WTC11 (cell line): ENCODE results near the gene UQCR11. TPM values are rescaled to one million over a fixed set of nuclear protein-coding genes. Genes with fewer than 3 reads are reported as not detected.

Source experiments
- ATAC-seq: fragments of 200-7000 bp; cut with Tn5 transposase; 2 replicates; pipeline ENCODE4 v1.10.0; 2021; ENCODE audit warnings: mild to moderate bottlenecking, moderate library complexity
- CTCF ChIA-PET: fragments of 300-600 bp; sonication (Branson Sonifier 250); formaldehyde crosslinking; loops from one replicate; lab custom pipeline; 2021; ENCODE audit warnings: antibody characterized with exemption; lab: Charles Lee
- POLR2A ChIA-PET: fragments of 350-600 bp; sonication (Branson Sonifier 250); formaldehyde crosslinking; loops from one replicate; lab custom pipeline; 2021; ENCODE audit warnings: antibody characterized with exemption; lab: Charles Lee
- DNase-seq: peaks from one replicate; pipeline ENCODE4 v3.0.0; 2021; ENCODE audit warnings: low spot score
- H3K27ac Mint-ChIP-seq: 2 replicates; pipeline ENCODE4 v1.8.0; 2021; ENCODE audit warnings: mixed read lengths
- H3K27me3 Mint-ChIP-seq: 2 replicates; pipeline ENCODE4 v1.8.0; 2021; ENCODE audit warnings: low read depth, mild to moderate bottlenecking, moderate library complexity, mixed read lengths
- H3K36me3 Mint-ChIP-seq: 2 replicates; pipeline ENCODE4 v1.8.0; 2021; ENCODE audit warnings: mixed read lengths
- H3K4me1 Mint-ChIP-seq: 2 replicates; pipeline ENCODE4 v1.8.0; 2022; ENCODE audit warnings: mixed read lengths
- H3K4me3 Mint-ChIP-seq: 2 replicates; pipeline ENCODE4 v1.8.0; 2021; ENCODE audit warnings: mild to moderate bottlenecking, moderate library complexity, mixed read lengths
- H3K9me3 Mint-ChIP-seq: 2 replicates; pipeline ENCODE4 v1.8.0; 2021; ENCODE audit warnings: mixed read lengths
- ATF1 ChIP-seq: sonication (generic); formaldehyde crosslinking; IDR thresholded peaks from 2 replicates; pipeline ENCODE4 v1.8.1; 2023; ENCODE audit warnings: mild to moderate bottlenecking, moderate library complexity, missing genetic modification reagents
- CBFB ChIP-seq: sonication (generic); formaldehyde crosslinking; IDR thresholded peaks from 2 replicates; pipeline ENCODE4 v1.8.1; 2022; ENCODE audit warnings: mild to moderate bottlenecking, low read depth, missing genetic modification reagents
- CREB1 ChIP-seq: sonication (generic); formaldehyde crosslinking; IDR thresholded peaks from 2 replicates; pipeline ENCODE4 v1.8.0; 2023; ENCODE audit warnings: mild to moderate bottlenecking, missing genetic modification reagents
- ESRRA ChIP-seq: sonication (generic); formaldehyde crosslinking; IDR thresholded peaks from 2 replicates; pipeline ENCODE4 v1.8.1; 2022; ENCODE audit warnings: mild to moderate bottlenecking, missing genetic modification reagents, borderline replicate concordance
- MAX ChIP-seq: sonication (generic); formaldehyde crosslinking; IDR thresholded peaks from 2 replicates; pipeline ENCODE4 v1.8.0; 2022; ENCODE audit warnings: mild to moderate bottlenecking, missing genetic modification reagents
- NFATC4 ChIP-seq: fragments of 250-450 bp; sonication (Bioruptor Pico); IDR thresholded peaks from 2 replicates; pipeline ENCODE4 v1.9.0; 2021; ENCODE audit warnings: mild to moderate bottlenecking
- NFE2L1 ChIP-seq: sonication (generic); formaldehyde crosslinking; IDR thresholded peaks from 2 replicates; pipeline ENCODE4 v1.8.1; 2023; ENCODE audit warnings: missing genetic modification reagents
- PRDM15 ChIP-seq: sonication (generic); formaldehyde crosslinking; IDR thresholded peaks from 2 replicates; pipeline ENCODE4 v1.8.0; 2022; ENCODE audit warnings: missing genetic modification reagents
- RELA ChIP-seq: sonication (generic); formaldehyde crosslinking; IDR thresholded peaks from 2 replicates; pipeline ENCODE4 v1.8.1; 2022; ENCODE audit warnings: missing genetic modification reagents, mild to moderate bottlenecking, borderline replicate concordance
- RORB ChIP-seq: fragments of 250-450 bp; sonication (Bioruptor Pico); IDR thresholded peaks from 2 replicates; pipeline ENCODE4 v1.9.0; 2021; ENCODE audit warnings: mild to moderate bottlenecking
- TEAD4 ChIP-seq: sonication (generic); formaldehyde crosslinking; IDR thresholded peaks from 2 replicates; pipeline ENCODE4 v1.8.0; 2022; ENCODE audit warnings: mild to moderate bottlenecking, missing genetic modification reagents
- TP53 ChIP-seq: sonication (generic); formaldehyde crosslinking; IDR thresholded peaks from 2 replicates; pipeline ENCODE4 v1.8.1; 2023; ENCODE audit warnings: mild to moderate bottlenecking, missing genetic modification reagents
- ZNF138 ChIP-seq: sonication (generic); formaldehyde crosslinking; conservative IDR thresholded peaks from 2 replicates; pipeline ENCODE4 v1.8.1; 2022; ENCODE audit warnings: mild to moderate bottlenecking, moderate library complexity, missing genetic modification reagents
- ZNF263 ChIP-seq: sonication (generic); formaldehyde crosslinking; IDR thresholded peaks from 2 replicates; pipeline ENCODE4 v1.8.1; 2022; ENCODE audit warnings: low read depth, mild to moderate bottlenecking, moderate library complexity, missing genetic modification reagents
- ZNF671 ChIP-seq: fragments of 250-450 bp; sonication (Bioruptor Pico); IDR thresholded peaks from 2 replicates; pipeline ENCODE4 v1.8.0; 2021; ENCODE audit warnings: mild to moderate bottlenecking
- total RNA-seq: library from RNA; stranded (reverse); gene quantifications from 3 replicates; pipeline ENCODE4 v1.2.3, GENCODE V29; 2021
- TF ChIP-seq, protein P1 (sequence below): fragments of 200-600 bp; IDR thresholded peaks from 2 replicates; pipeline ENCODE4 v1.8.0; 2022; ENCODE audit warnings: antibody characterized with exemption
- TF ChIP-seq, protein P2 (sequence below): sonication (generic); formaldehyde crosslinking; IDR thresholded peaks from 2 replicates; pipeline ENCODE4 v1.8.1; 2023; ENCODE audit warnings: mild to moderate bottlenecking, missing genetic modification reagents, moderate library complexity
- TF ChIP-seq, protein P3 (sequence below): sonication (generic); formaldehyde crosslinking; IDR thresholded peaks from 2 replicates; pipeline ENCODE4 v1.8.1; 2022; ENCODE audit warnings: mild to moderate bottlenecking, moderate library complexity, missing genetic modification reagents
- TF ChIP-seq, protein P4 (sequence below): sonication (generic); formaldehyde crosslinking; IDR thresholded peaks from 2 replicates; pipeline ENCODE4 v1.8.1; 2023; ENCODE audit warnings: mild to moderate bottlenecking, moderate library complexity, missing genetic modification reagents
- TF ChIP-seq, protein P5 (sequence below): sonication (generic); formaldehyde crosslinking; IDR thresholded peaks from 2 replicates; pipeline ENCODE4 v1.8.1; 2023; ENCODE audit warnings: mild to moderate bottlenecking, missing genetic modification reagents
- TF ChIP-seq, protein P6 (sequence below): fragments of 250-450 bp; sonication (Bioruptor Pico); IDR thresholded peaks from 2 replicates; pipeline ENCODE4 v2.1.2; 2022; ENCODE audit warnings: mild to moderate bottlenecking, moderate library complexity
- TF ChIP-seq, protein P7 (sequence below): sonication (generic); formaldehyde crosslinking; conservative IDR thresholded peaks from 2 replicates; pipeline ENCODE4 v1.8.1; 2022; ENCODE audit warnings: mild to moderate bottlenecking, missing genetic modification reagents
- TF ChIP-seq, protein P8 (sequence below): sonication (generic); formaldehyde crosslinking; IDR thresholded peaks from 2 replicates; pipeline ENCODE4 v1.8.1; 2022; ENCODE audit warnings: mild to moderate bottlenecking, missing genetic modification reagents, moderate library complexity, borderline replicate concordance

The UQCR11 gene
- total RNA-seq, 1 experiment from 2014 or later = 198 TPM

- DNase-seq = peak; percentile 89
- no peak overlapping the region for H3K4me3 Mint-ChIP-seq
- ChIA-PET POLR2A (no interaction called here), CTCF (interaction anchor here (1.4 to 1.8 kb wide), 2 partner anchors 11 to 78 kb away, joined by 3 to 4 read pairs; no protein-coding TSS in a partner anchor)
- H3K4me1 Mint-ChIP-seq = peaks cover 5% of the 10 kb centered on the region
- H3K9me3 Mint-ChIP-seq = no peaks in the 10 kb centered on the region
- peak; percentile 87 for ATAC-seq
- peak overlapping the region; percentile 65; the same call in 1 of the 2 replicates for H3K27ac Mint-ChIP-seq
- peaks cover 21% of the 10 kb centered on the region for H3K36me3 Mint-ChIP-seq
- TF ChIP-seq ZNF263 (CRISPR knock-in tag) (no peak), ESRRA (CRISPR knock-in tag) (no peak), CREB1 (no peak), ZNF138 (CRISPR knock-in tag) (no peak), RORB (no peak), NFE2L1 (no peak), MAX (CRISPR knock-in tag) (no peak)
- TF ChIP-seq, protein P1, sequence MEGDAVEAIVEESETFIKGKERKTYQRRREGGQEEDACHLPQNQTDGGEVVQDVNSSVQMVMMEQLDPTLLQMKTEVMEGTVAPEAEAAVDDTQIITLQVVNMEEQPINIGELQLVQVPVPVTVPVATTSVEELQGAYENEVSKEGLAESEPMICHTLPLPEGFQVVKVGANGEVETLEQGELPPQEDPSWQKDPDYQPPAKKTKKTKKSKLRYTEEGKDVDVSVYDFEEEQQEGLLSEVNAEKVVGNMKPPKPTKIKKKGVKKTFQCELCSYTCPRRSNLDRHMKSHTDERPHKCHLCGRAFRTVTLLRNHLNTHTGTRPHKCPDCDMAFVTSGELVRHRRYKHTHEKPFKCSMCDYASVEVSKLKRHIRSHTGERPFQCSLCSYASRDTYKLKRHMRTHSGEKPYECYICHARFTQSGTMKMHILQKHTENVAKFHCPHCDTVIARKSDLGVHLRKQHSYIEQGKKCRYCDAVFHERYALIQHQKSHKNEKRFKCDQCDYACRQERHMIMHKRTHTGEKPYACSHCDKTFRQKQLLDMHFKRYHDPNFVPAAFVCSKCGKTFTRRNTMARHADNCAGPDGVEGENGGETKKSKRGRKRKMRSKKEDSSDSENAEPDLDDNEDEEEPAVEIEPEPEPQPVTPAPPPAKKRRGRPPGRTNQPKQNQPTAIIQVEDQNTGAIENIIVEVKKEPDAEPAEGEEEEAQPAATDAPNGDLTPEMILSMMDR = peak; percentile 72
- TF ChIP-seq, protein P2, sequence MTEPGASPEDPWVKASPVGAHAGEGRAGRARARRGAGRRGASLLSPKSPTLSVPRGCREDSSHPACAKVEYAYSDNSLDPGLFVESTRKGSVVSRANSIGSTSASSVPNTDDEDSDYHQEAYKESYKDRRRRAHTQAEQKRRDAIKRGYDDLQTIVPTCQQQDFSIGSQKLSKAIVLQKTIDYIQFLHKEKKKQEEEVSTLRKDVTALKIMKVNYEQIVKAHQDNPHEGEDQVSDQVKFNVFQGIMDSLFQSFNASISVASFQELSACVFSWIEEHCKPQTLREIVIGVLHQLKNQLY (CRISPR knock-in tag) = no peak
- TF ChIP-seq, protein P3, sequence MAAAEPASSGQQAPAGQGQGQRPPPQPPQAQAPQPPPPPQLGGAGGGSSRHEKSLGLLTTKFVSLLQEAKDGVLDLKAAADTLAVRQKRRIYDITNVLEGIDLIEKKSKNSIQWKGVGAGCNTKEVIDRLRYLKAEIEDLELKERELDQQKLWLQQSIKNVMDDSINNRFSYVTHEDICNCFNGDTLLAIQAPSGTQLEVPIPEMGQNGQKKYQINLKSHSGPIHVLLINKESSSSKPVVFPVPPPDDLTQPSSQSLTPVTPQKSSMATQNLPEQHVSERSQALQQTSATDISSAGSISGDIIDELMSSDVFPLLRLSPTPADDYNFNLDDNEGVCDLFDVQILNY (CRISPR knock-in tag) = 0 out of 2 replicates have a peak, but pooled peaks have one; percentile 36
- no peaks in the 10 kb centered on the region for H3K27me3 Mint-ChIP-seq
Observed at GRCh38 chr19:1624458-1624857, 19.2 kb upstream of the UQCR11 start.

DNA sequence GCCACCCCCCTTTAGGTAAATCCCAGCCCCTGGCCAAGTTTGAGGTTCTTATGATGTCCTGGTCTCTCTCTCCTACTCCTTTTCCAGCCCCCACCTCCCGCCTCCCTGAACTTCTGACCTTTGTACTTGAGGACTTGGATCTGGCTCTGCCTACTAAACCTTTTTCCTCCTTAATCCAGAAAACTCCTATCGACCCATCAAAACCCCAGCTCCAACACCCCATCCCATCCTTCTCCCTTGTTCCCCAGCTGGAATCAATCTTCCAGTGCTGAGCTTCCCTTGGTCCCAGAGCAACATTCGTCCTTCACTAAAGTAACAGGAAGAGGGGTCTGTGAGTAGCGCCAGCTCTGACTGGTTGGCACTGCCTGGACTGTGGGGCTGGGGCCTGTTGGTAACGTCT lies 17.3 kb upstream of the UQCR11 start:
- no peak overlapping the region for H3K4me3 Mint-ChIP-seq
- peak overlapping the region; percentile 93 for H3K27ac Mint-ChIP-seq
- peaks cover 5% of the 10 kb centered on the region for H3K4me1 Mint-ChIP-seq
- no peaks in the 10 kb centered on the region for H3K9me3 Mint-ChIP-seq
- ATAC-seq = no peak
- ChIA-PET POLR2A (interaction anchor here (0.7 kb wide), 1 partner anchor 22 kb away, joined by 3 read pairs; no protein-coding TSS in a partner anchor), CTCF (no interaction called here)
- DNase-seq = no peak
- no peaks in the 10 kb centered on the region for H3K27me3 Mint-ChIP-seq
- H3K36me3 Mint-ChIP-seq = peaks cover 28% of the 10 kb centered on the region
- TF ChIP-seq RELA (CRISPR knock-in tag) = no peak
- TF ChIP-seq, protein P4, sequence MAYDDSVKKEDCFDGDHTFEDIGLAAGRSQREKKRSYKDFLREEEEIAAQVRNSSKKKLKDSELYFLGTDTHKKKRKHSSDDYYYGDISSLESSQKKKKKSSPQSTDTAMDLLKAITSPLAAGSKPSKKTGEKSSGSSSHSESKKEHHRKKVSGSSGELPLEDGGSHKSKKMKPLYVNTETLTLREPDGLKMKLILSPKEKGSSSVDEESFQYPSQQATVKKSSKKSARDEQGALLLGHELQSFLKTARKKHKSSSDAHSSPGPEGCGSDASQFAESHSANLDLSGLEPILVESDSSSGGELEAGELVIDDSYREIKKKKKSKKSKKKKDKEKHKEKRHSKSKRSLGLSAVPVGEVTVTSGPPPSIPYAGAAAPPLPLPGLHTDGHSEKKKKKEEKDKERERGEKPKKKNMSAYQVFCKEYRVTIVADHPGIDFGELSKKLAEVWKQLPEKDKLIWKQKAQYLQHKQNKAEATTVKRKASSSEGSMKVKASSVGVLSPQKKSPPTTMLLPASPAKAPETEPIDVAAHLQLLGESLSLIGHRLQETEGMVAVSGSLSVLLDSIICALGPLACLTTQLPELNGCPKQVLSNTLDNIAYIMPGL (CRISPR knock-in tag) = no peak
- no peak for TF ChIP-seq PRDM15 (CRISPR knock-in tag)
- TF ChIP-seq CBFB (CRISPR knock-in tag) = no peak
- no peak for TF ChIP-seq TP53 (CRISPR knock-in tag)
- TF ChIP-seq, protein P5, sequence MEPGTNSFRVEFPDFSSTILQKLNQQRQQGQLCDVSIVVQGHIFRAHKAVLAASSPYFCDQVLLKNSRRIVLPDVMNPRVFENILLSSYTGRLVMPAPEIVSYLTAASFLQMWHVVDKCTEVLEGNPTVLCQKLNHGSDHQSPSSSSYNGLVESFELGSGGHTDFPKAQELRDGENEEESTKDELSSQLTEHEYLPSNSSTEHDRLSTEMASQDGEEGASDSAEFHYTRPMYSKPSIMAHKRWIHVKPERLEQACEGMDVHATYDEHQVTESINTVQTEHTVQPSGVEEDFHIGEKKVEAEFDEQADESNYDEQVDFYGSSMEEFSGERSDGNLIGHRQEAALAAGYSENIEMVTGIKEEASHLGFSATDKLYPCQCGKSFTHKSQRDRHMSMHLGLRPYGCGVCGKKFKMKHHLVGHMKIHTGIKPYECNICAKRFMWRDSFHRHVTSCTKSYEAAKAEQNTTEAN (CRISPR knock-in tag) = no peak
- TF ChIP-seq, protein P6, sequence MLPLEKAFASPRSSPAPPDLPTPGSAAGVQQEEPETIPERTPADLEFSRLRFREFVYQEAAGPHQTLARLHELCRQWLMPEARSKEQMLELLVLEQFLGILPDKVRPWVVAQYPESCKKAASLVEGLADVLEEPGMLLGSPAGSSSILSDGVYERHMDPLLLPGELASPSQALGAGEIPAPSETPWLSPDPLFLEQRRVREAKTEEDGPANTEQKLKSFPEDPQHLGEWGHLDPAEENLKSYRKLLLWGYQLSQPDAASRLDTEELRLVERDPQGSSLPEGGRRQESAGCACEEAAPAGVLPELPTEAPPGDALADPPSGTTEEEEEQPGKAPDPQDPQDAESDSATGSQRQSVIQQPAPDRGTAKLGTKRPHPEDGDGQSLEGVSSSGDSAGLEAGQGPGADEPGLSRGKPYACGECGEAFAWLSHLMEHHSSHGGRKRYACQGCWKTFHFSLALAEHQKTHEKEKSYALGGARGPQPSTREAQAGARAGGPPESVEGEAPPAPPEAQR (CRISPR knock-in tag) = no peak
- TF ChIP-seq, protein P7, sequence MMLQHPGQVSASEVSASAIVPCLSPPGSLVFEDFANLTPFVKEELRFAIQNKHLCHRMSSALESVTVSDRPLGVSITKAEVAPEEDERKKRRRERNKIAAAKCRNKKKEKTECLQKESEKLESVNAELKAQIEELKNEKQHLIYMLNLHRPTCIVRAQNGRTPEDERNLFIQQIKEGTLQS (CRISPR knock-in tag) = no peak
- TF ChIP-seq ATF1 = no peak
- no peak for TF ChIP-seq TEAD4 (CRISPR knock-in tag)
- TF ChIP-seq ZNF671 (CRISPR knock-in tag) = no peak
- TF ChIP-seq, protein P8, sequence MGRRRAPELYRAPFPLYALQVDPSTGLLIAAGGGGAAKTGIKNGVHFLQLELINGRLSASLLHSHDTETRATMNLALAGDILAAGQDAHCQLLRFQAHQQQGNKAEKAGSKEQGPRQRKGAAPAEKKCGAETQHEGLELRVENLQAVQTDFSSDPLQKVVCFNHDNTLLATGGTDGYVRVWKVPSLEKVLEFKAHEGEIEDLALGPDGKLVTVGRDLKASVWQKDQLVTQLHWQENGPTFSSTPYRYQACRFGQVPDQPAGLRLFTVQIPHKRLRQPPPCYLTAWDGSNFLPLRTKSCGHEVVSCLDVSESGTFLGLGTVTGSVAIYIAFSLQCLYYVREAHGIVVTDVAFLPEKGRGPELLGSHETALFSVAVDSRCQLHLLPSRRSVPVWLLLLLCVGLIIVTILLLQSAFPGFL = no peak
- TF ChIP-seq NFATC4 = no peak
